Ishikawa (cell line): Measurements from ENCODE around the gene ZDHHC12.

Experiments
- CEBPB ChIP-seq: IDR thresholded peaks from 2 replicates; pipeline ENCODE4 v1.6.1; 2012
- CREB1 ChIP-seq: IDR thresholded peaks from 2 replicates; pipeline ENCODE4 v1.6.1; 2012; ENCODE audit warnings: low read depth
- EGR1 ChIP-seq: IDR thresholded peaks from 2 replicates; pipeline ENCODE4 v1.6.1; 2012
- EP300 ChIP-seq: IDR thresholded peaks from 2 replicates; pipeline ENCODE4 v1.6.1; 2012; ENCODE audit warnings: borderline replicate concordance
- FOXM1 ChIP-seq: IDR thresholded peaks from 2 replicates; pipeline ENCODE4 v1.6.1; 2012; ENCODE audit warnings: low read depth, borderline replicate concordance
- NFIC ChIP-seq: IDR thresholded peaks from 2 replicates; pipeline ENCODE4 v1.6.1; 2012
- RAD21 ChIP-seq: IDR thresholded peaks from 2 replicates; pipeline ENCODE4 v1.6.1; 2012; ENCODE audit warnings: low read depth
- TAF1 ChIP-seq: IDR thresholded peaks from 2 replicates; pipeline ENCODE4 v1.6.1; 2012; ENCODE audit warnings: low read depth, mild to moderate bottlenecking
- TCF12 ChIP-seq: IDR thresholded peaks from 2 replicates; pipeline ENCODE4 v1.6.1; 2012; ENCODE audit warnings: low read depth
- TEAD4 ChIP-seq: IDR thresholded peaks from 2 replicates; pipeline ENCODE4 v1.6.1; 2012
- USF1 ChIP-seq: IDR thresholded peaks from 2 replicates; pipeline ENCODE4 v1.6.1; 2012
- YY1 ChIP-seq: IDR thresholded peaks from 2 replicates; pipeline ENCODE4 v1.6.1; 2012; ENCODE audit warnings: low read depth
- ZBTB7A ChIP-seq: IDR thresholded peaks from 2 replicates; pipeline ENCODE4 v1.6.1; 2012; ENCODE audit warnings: low read depth
- TF ChIP-seq, protein P1 (sequence below): IDR thresholded peaks from 2 replicates; pipeline ENCODE4 v1.6.1; 2012
- TF ChIP-seq, protein P2 (sequence below): IDR thresholded peaks from 2 replicates; pipeline ENCODE4 v1.6.1; 2012; ENCODE audit warnings: low read depth, mild to moderate bottlenecking

Gene ZDHHC12

GRCh38 chr9:128757602-128758001 lies 33.7 kb upstream of the ZDHHC12 start:
- TF ChIP-seq RAD21 = no peak
- no peak for TF ChIP-seq CREB1
- no peak for TF ChIP-seq YY1
- TF ChIP-seq CEBPB = no peak
- TF ChIP-seq EP300 = no peak
- no peak for TF ChIP-seq ZBTB7A
- no peak for TF ChIP-seq NFIC
- no peak for TF ChIP-seq TEAD4

DNA sequence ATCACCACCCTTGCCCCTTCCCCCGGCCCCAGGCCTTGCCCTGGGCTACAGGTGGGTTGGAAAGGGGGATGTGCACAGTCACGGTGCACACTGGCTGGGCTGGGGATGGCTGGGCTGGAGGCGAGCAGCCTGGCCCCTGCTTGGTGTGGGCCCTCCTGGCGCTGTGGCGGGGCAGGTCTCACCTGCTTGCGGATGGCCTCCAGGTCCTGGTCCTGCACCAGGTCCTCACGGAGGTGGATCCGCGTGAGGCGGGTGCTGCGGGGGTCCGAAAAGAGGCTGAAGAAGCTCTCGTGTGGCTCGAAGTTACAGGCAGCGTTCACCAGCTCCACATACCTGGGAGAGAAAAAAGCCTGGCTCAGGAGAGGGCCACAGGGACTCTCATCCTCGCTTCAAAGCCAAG lies 29.7 kb upstream of the ZDHHC12 start:
- no peak for TF ChIP-seq EGR1
- no peak for TF ChIP-seq TCF12
- no peak for TF ChIP-seq TEAD4
- TF ChIP-seq CREB1 = no peak
- no peak for TF ChIP-seq EP300
- TF ChIP-seq NFIC = no peak
- no peak for TF ChIP-seq YY1
- TF ChIP-seq FOXM1 = no peak
- TF ChIP-seq ZBTB7A = no peak
- TF ChIP-seq TAF1 = no peak
- TF ChIP-seq, protein P1, sequence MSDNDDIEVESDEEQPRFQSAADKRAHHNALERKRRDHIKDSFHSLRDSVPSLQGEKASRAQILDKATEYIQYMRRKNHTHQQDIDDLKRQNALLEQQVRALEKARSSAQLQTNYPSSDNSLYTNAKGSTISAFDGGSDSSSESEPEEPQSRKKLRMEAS = no peak
- no peak for TF ChIP-seq USF1
- TF ChIP-seq, protein P2, sequence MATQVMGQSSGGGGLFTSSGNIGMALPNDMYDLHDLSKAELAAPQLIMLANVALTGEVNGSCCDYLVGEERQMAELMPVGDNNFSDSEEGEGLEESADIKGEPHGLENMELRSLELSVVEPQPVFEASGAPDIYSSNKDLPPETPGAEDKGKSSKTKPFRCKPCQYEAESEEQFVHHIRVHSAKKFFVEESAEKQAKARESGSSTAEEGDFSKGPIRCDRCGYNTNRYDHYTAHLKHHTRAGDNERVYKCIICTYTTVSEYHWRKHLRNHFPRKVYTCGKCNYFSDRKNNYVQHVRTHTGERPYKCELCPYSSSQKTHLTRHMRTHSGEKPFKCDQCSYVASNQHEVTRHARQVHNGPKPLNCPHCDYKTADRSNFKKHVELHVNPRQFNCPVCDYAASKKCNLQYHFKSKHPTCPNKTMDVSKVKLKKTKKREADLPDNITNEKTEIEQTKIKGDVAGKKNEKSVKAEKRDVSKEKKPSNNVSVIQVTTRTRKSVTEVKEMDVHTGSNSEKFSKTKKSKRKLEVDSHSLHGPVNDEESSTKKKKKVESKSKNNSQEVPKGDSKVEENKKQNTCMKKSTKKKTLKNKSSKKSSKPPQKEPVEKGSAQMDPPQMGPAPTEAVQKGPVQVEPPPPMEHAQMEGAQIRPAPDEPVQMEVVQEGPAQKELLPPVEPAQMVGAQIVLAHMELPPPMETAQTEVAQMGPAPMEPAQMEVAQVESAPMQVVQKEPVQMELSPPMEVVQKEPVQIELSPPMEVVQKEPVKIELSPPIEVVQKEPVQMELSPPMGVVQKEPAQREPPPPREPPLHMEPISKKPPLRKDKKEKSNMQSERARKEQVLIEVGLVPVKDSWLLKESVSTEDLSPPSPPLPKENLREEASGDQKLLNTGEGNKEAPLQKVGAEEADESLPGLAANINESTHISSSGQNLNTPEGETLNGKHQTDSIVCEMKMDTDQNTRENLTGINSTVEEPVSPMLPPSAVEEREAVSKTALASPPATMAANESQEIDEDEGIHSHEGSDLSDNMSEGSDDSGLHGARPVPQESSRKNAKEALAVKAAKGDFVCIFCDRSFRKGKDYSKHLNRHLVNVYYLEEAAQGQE = no peak
- no peak for TF ChIP-seq CEBPB
- TF ChIP-seq RAD21 = no peak

DNA sequence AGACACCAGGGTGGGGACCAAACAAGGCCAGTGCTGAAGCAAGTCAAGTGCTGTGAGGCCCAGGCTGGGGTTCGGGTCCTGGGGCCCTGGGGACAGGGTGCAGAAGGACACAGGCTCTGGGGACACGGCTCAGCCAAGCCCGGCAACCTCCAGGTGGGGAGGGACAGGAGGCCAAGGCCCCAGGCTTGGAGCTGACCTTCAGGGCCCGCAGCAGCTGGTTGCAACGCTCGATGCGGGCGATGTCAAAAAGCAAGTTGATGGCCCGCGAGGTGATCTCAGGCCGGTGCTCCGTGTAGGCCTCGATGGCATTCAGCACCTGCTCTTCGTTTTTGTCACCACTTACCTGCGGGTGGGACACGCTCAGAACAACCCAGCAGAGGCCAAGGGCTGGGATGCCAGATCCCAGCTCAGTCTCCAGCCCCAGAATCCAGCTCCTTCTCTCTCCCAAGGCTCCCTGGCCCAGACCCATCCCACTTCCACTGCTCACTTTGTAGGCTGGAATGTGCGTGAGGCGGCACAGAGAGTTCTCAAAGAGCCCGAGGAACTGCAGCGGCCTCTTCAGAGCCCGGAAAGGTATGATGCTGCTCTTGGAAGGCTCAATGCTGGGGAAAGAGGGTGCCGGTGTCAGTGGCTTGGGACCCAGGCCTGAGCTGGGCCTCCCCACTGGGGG lies 27.1 kb upstream of the ZDHHC12 start:
- TF ChIP-seq TAF1 = no peak
- TF ChIP-seq EP300 = no peak
- no peak for TF ChIP-seq RAD21
- TF ChIP-seq, protein P1 = no peak
- TF ChIP-seq EGR1 = no peak
- TF ChIP-seq, protein P2 = no peak
- TF ChIP-seq TEAD4 = no peak
- TF ChIP-seq YY1 = no peak
- TF ChIP-seq CREB1 = no peak
- TF ChIP-seq FOXM1 = no peak
- no peak for TF ChIP-seq USF1
- no peak for TF ChIP-seq CEBPB
- TF ChIP-seq TCF12 = no peak
- TF ChIP-seq NFIC = no peak
- no peak for TF ChIP-seq ZBTB7A

DNA sequence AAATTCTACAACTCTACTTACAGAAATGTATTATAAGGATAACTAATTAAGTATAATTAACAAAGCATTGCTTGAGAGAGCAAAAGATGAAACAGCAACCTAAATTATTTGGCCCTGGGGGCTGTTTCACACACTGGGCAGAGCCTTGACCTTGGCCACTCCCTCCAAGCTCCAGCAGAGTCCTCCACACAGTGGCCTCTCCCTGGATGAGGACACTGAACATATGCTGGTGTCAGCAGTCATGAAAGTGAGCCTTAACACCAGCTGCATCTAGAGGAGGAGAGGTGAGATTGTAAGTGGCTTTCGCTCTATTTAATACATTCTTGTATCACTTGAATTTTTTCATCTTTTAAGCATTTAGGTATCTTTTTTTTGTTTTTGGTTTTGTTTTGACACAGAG lies 23.3 kb upstream of the ZDHHC12 start:
- TF ChIP-seq EGR1 (no peak), CEBPB (no peak)
- TF ChIP-seq, protein P2 = no peak

- no peak for TF ChIP-seq NFIC
- TF ChIP-seq TCF12 = no peak
- TF ChIP-seq, protein P2 = no peak
- no peak for TF ChIP-seq ZBTB7A
- TF ChIP-seq CEBPB = no peak
- TF ChIP-seq RAD21 = no peak
- no peak for TF ChIP-seq YY1
- no peak for TF ChIP-seq FOXM1
- no peak for TF ChIP-seq TEAD4
- TF ChIP-seq EP300 = no peak
- TF ChIP-seq TAF1 = no peak
Measured at GRCh38 chr9:128743421-128743820, 19.5 kb upstream of the ZDHHC12 start.
